Stimulated activated CD4-positive, alpha-beta T cell treated with anti-CD3 and anti-CD28 coated beads, TNF-alpha, amount 100 ng/mL, for 1 hour (primary cell): ENCODE measurements around the gene STK33.
"Not testable (repeated sequence)": the region's sequence is repeated elsewhere in the genome, so short reads cannot be mapped to it uniquely, and the experiment has no call there.

Source experiments
- DNase-seq, 3 donors: peaks; one replicate each; pipeline ENCODE4 v3.0.0-alpha.2; 2020; ENCODE audit warnings: low read depth in 3 of 3, low spot score in 1 of 3

STK33 gene

GRCh38 chr11:8545698-8546366 is 48.2 kb downstream of the STK33 start:
- DNase-seq, result no peak

GRCh38 chr11:8544807-8545206 is 49.2 kb downstream of the STK33 start:
- DNase-seq, result no peak

- DNase-seq, result no peak
Measured at GRCh38 chr11:8543278-8543677, 50.8 kb downstream of the STK33 start.

GRCh38 chr11:8541448-8541847 is 52.6 kb downstream of the STK33 start:
- no peak for DNase-seq

GRCh38 chr11:8533332-8533731 is 60.7 kb downstream of the STK33 start:
- no peak for DNase-seq

- DNase-seq, result no peak
Measured at GRCh38 chr11:8532475-8532874, 61.6 kb downstream of the STK33 start.

GRCh38 chr11:8531982-8532381 is 62.0 kb downstream of the STK33 start:
- no peak for DNase-seq

GRCh38 chr11:8531312-8531711 is 62.7 kb downstream of the STK33 start:
- DNase-seq, result no peak

GRCh38 chr11:8527939-8528338 is 66.1 kb downstream of the STK33 start:
- no peak for DNase-seq

GRCh38 chr11:8523396-8523795 is 70.6 kb downstream of the STK33 start:
- no peak for DNase-seq

- DNase-seq, result no peak
Measured at GRCh38 chr11:8512547-8512946, 81.5 kb downstream of the STK33 start.

- no peak for DNase-seq
Measured at GRCh38 chr11:8503910-8504364, 90.1 kb downstream of the STK33 start.

- DNase-seq, result no peak
Measured at GRCh38 chr11:8501836-8502235, 92.2 kb downstream of the STK33 start.

- no peak for DNase-seq
Measured at GRCh38 chr11:8488395-8488794, 105.6 kb downstream of the STK33 start.

- DNase-seq, result no peak
Measured at GRCh38 chr11:8487261-8487660, 106.8 kb downstream of the STK33 start.

GRCh38 chr11:8484251-8484650 is 109.8 kb downstream of the STK33 start:
- DNase-seq, result no peak

- DNase-seq, result no peak
Measured at GRCh38 chr11:8480858-8481257, 113.2 kb downstream of the STK33 start.

- no peak for DNase-seq
Measured at GRCh38 chr11:8477680-8478079, 116.3 kb downstream of the STK33 start.

- DNase-seq, result no peak
Measured at GRCh38 chr11:8477151-8477550, 116.9 kb downstream of the STK33 start.

GRCh38 chr11:8467806-8468205 is 126.2 kb downstream of the STK33 start:
- DNase-seq, result not testable (repeated sequence)

GRCh38 chr11:8467356-8467755 is 126.7 kb downstream of the STK33 start:
- not testable (repeated sequence) for DNase-seq

- not testable (repeated sequence) for DNase-seq
Measured at GRCh38 chr11:8466884-8467283, 127.1 kb downstream of the STK33 start.

- no peak for DNase-seq
Measured at GRCh38 chr11:8459711-8460399, 134.2 kb downstream of the STK33 start.
